HEK293 (cell line): ENCODE measurements around the gene SLC7A4.

Experiments used
- CTCF ChIA-PET: fragments of 350-600 bp; formaldehyde crosslinking; extraction: SDS; loops from one replicate; lab custom pipeline; 2021; ENCODE audit warnings: antibody characterized with exemption; lab: Yijun Ruan, JAX
- POLR2A ChIA-PET: fragments of 300-600 bp; formaldehyde crosslinking; extraction: SDS; loops from one replicate; lab custom pipeline; 2020; ENCODE audit warnings: antibody characterized with exemption, inconsistent platforms; lab: Yijun Ruan, JAX
- H3K27ac ChIP-seq: fragments of 200-500 bp; sonication (Bioruptor generic); 2 replicates; pipeline ENCODE4 v1.5.1; 2014; ENCODE audit warnings: low read depth, low read length, control low read depth, inconsistent platforms; ENCODE audit errors: extremely low read depth
- H3K36me3 ChIP-seq, 2 experiments: fragments of 200-500 bp in 1 of 2; sonication (Bioruptor generic) in 1 of 2; 1 replicate in 1 of 2; 2 replicates in 1 of 2; pipeline ENCODE4 v1.5.1; 2014 to 2017; ENCODE audit warnings: inconsistent platforms in 2 of 2, low read length in 2 of 2; ENCODE audit not compliant: control insufficient read depth in 2 of 2, insufficient read depth in 1 of 2
- H3K4me1 ChIP-seq: fragments of 200-500 bp; sonication (Bioruptor generic); 2 replicates; pipeline ENCODE4 v1.5.1; 2014; ENCODE audit warnings: mild to moderate bottlenecking, low read length, inconsistent platforms; ENCODE audit not compliant: control insufficient read depth, insufficient read depth
- H3K4me3 ChIP-seq: 2 replicates; pipeline ENCODE4 v1.5.1; 2011; ENCODE audit warnings: low read depth, mild to moderate bottlenecking, control low read depth, low read length, moderate library complexity
- H3K9me3 ChIP-seq: fragments of 200-500 bp; sonication (Bioruptor generic); 2 replicates; pipeline ENCODE4 v1.5.1; 2014; ENCODE audit warnings: low read depth, low read length, inconsistent platforms; ENCODE audit not compliant: control insufficient read depth, insufficient read depth
- GLIS2 ChIP-seq: fragments of 450-650 bp; formaldehyde crosslinking; IDR thresholded peaks from 2 replicates; pipeline ENCODE4 v1.5.1; 2016; ENCODE audit warnings: missing biosample characterization, missing genetic modification characterization
- IKZF3 ChIP-seq: fragments of 450-650 bp; IDR thresholded peaks from 2 replicates; pipeline ENCODE4 v1.5.0; 2018; ENCODE audit warnings: missing biosample characterization, mild to moderate bottlenecking, missing genetic modification characterization, moderate library complexity
- KLF10 ChIP-seq: fragments of 450-650 bp; IDR thresholded peaks from 2 replicates; pipeline ENCODE4 v1.5.1; 2018; ENCODE audit warnings: missing biosample characterization, mild to moderate bottlenecking, missing genetic modification characterization
- PRDM10 ChIP-seq: fragments of 450-650 bp; formaldehyde crosslinking; IDR thresholded peaks from 2 replicates; pipeline ENCODE4 v1.5.1; 2016; ENCODE audit warnings: missing biosample characterization, missing genetic modification characterization
- ZEB2 ChIP-seq: fragments of 450-650 bp; formaldehyde crosslinking; IDR thresholded peaks from 2 replicates; pipeline ENCODE4 v1.5.1; 2016; ENCODE audit warnings: missing biosample characterization, missing genetic modification characterization
- ZFP3 ChIP-seq: fragments of 450-650 bp; formaldehyde crosslinking; IDR thresholded peaks from 2 replicates; pipeline ENCODE4 v1.5.1; 2016; ENCODE audit warnings: low read depth, missing biosample characterization, missing genetic modification characterization
- ZFP37 ChIP-seq: fragments of 450-650 bp; formaldehyde crosslinking; IDR thresholded peaks from 2 replicates; pipeline ENCODE4 v1.5.1; 2016; ENCODE audit warnings: missing biosample characterization, missing genetic modification characterization
- ZNF473 ChIP-seq: fragments of 450-650 bp; formaldehyde crosslinking; IDR thresholded peaks from 2 replicates; pipeline ENCODE4 v1.5.1; 2017; ENCODE audit warnings: missing biosample characterization, missing genetic modification characterization
- ZNF48 ChIP-seq: fragments of 450-650 bp; formaldehyde crosslinking; IDR thresholded peaks from 2 replicates; pipeline ENCODE4 v1.5.1; 2016; ENCODE audit warnings: missing biosample characterization, missing genetic modification characterization
- ZNF501 ChIP-seq: fragments of 450-650 bp; formaldehyde crosslinking; IDR thresholded peaks from 2 replicates; pipeline ENCODE4 v1.5.1; 2016; ENCODE audit warnings: missing biosample characterization, missing genetic modification characterization
- ZNF510 ChIP-seq: fragments of 450-650 bp; formaldehyde crosslinking; IDR thresholded peaks from 2 replicates; pipeline ENCODE4 v1.5.1; 2018; ENCODE audit warnings: mild to moderate bottlenecking, missing genetic modification characterization, missing biosample characterization; ENCODE audit not compliant: insufficient replicate concordance
- ZNF600 ChIP-seq: fragments of 450-650 bp; formaldehyde crosslinking; IDR thresholded peaks from 2 replicates; pipeline ENCODE4 v1.5.1; 2016; ENCODE audit warnings: missing biosample characterization, missing genetic modification characterization
- ZNF623 ChIP-seq: fragments of 450-650 bp; formaldehyde crosslinking; IDR thresholded peaks from 2 replicates; pipeline ENCODE4 v1.5.1; 2016; ENCODE audit warnings: missing biosample characterization, missing genetic modification characterization
- ZNF707 ChIP-seq: fragments of 450-650 bp; formaldehyde crosslinking; IDR thresholded peaks from 2 replicates; pipeline ENCODE4 v1.5.1; 2016; ENCODE audit warnings: missing biosample characterization, missing genetic modification characterization
- ZNF747 ChIP-seq: fragments of 450-650 bp; formaldehyde crosslinking; IDR thresholded peaks from 2 replicates; pipeline ENCODE4 v1.5.1; 2016; ENCODE audit warnings: missing biosample characterization, missing genetic modification characterization
- TF ChIP-seq, protein P1 (sequence below): fragments of 450-650 bp; formaldehyde crosslinking; IDR thresholded peaks from 2 replicates; pipeline ENCODE4 v1.5.1; 2016; ENCODE audit warnings: missing biosample characterization, missing genetic modification characterization
- TF ChIP-seq, protein P2 (sequence below): fragments of 450-650 bp; formaldehyde crosslinking; IDR thresholded peaks from 2 replicates; pipeline ENCODE4 v1.5.1; 2017; ENCODE audit warnings: missing biosample characterization, missing genetic modification characterization

The SLC7A4 gene

DNA sequence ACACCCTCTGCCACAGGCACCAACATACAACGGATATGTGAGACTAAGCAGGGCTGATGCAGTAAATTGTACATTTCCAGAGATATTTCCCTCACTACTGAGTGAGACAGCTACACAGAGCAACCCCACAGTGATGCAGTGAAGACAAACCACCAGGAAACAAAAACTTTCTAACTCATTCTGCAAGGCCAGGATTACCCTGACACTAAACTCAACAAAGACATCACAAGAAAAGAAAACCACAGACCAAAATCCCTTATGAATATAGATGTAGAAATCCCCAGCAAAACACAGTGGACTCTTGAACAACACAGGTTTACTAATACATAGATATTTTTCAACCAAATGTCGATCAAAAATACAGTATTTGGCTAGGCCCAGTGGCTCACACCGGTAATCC, 1.5 kb upstream of the SLC7A4 start:
- POLR2A ChIA-PET: no interaction called here
- no peak overlapping the region for H3K27ac ChIP-seq
- H3K4me3 ChIP-seq: no peak overlapping the region
- H3K9me3 ChIP-seq: no peaks in the 10 kb centered on the region
- H3K4me1 ChIP-seq: no peaks in the 10 kb centered on the region
- TF ChIP-seq ZNF623 (no peak), PRDM10 (no peak), ZNF510 (no peak), GLIS2 (tag by site-specific recombination) (no peak), ZFP3 (no peak), ZFP37 (tag by site-specific recombination) (no peak), ZNF473 (tag by site-specific recombination) (no peak), IKZF3 (no peak), ZEB2 (no peak)
- TF ChIP-seq, protein P1, sequence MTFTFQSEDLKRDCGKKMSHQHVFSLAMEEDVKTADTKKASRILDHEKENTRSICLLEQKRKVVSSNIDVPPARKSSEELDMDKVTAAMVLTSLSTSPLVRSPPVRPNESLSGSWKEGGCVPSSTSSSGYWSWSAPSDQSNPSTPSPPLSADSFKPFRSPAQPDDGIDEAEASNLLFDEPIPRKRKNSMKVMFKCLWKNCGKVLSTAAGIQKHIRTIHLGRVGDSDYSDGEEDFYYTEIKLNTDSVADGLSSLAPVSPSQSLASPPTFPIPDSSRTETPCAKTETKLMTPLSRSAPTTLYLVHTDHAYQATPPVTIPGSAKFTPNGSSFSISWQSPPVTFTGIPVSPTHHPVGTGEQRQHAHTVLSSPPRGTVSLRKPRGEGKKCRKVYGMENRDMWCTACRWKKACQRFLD (tag by site-specific recombination): no peak
- TF ChIP-seq, protein P2, sequence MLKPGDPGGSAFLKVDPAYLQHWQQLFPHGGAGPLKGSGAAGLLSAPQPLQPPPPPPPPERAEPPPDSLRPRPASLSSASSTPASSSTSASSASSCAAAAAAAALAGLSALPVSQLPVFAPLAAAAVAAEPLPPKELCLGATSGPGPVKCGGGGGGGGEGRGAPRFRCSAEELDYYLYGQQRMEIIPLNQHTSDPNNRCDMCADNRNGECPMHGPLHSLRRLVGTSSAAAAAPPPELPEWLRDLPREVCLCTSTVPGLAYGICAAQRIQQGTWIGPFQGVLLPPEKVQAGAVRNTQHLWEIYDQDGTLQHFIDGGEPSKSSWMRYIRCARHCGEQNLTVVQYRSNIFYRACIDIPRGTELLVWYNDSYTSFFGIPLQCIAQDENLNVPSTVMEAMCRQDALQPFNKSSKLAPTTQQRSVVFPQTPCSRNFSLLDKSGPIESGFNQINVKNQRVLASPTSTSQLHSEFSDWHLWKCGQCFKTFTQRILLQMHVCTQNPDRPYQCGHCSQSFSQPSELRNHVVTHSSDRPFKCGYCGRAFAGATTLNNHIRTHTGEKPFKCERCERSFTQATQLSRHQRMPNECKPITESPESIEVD (tag by site-specific recombination): no peak
- TF ChIP-seq, all 188 proteins: peak for 0
- H3K36me3 ChIP-seq: no peaks in the 10 kb centered on the region
- CTCF ChIA-PET: interaction anchor here (1.2 kb wide), 1 partner anchor 13 kb away, joined by 4 read pairs; no protein-coding TSS in a partner anchor

DNA sequence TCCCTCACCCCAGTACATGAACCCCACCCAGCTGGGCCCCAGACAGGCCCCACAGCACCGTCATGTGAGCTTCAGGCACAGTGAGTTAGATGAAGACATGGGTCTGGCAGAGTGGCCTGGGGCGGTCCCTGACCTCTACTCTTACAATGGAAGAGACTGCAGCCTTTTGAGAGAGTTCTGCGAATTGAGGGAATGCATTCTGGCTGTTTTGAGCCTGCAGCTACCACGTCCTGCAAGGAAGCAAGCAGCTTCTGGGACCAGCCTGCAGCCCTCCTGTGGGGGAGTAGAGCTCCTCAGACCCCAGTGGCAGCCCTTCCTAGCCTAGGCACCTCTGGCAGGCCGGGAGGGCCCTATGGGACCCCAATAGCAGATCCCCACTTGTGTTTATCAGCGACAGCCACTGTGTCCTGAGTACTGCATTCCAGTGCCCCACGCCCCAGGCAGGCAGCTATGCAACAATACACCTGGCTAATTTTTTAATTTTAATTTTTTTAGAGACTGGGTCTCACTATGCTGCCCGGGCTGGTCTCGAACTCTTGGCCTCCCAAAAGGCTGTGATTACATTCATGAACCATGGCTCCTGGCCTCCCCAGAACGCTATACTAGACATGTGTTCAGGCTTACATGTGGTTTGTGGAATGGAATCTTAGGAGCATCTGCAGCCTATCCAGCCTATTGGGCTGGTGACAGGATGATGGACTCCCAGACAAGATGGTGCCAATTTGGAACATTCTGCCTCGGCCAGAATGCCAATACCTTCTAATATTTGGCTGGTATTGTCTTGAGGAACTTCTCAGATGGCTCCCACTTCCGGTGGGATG, 717 bp upstream of the SLC7A4 start:
- CTCF ChIA-PET: interaction anchor here (1.2 kb wide), 1 partner anchor 12 kb away, joined by 4 read pairs; no protein-coding TSS in a partner anchor
- no peak overlapping the region for H3K27ac ChIP-seq
- no peaks in the 10 kb centered on the region for H3K9me3 ChIP-seq
- H3K36me3 ChIP-seq: no peaks in the 10 kb centered on the region
- TF ChIP-seq ZNF48 (tag by site-specific recombination) (no peak), KLF10 (tag by site-specific recombination) (no peak), ZNF600 (tag by site-specific recombination) (no peak), ZNF501 (no peak), ZNF707 (tag by site-specific recombination) (no peak), ZNF747 (tag by site-specific recombination) (no peak)
- POLR2A ChIA-PET: interaction anchor here (0.9 kb wide), 1 partner anchor 34 kb away, joined by 3 read pairs; no protein-coding TSS in a partner anchor
- no peak overlapping the region for H3K4me3 ChIP-seq
- no peaks in the 10 kb centered on the region for H3K4me1 ChIP-seq
